Upper lobe of left lung (tissue), 4 donors: ENCODE measurements around the gene INCENP.

Experiments used
- POLR2AphosphoS5 ChIP-seq, 2 donors: sonication (generic); formaldehyde crosslinking; IDR thresholded peaks; one replicate each; pipeline ENCODE4 v1.5.1; 2017; ENCODE audit warnings: antibody characterized with exemption in 2 of 2
- TF ChIP-seq, protein P1 (sequence below), 6 experiments: fragments of 450-650 bp in 4 of 6; fragments of 200-600 bp in 2 of 6; sonication (generic) in 2 of 6; IDR thresholded peaks; one replicate each; pipeline ENCODE4 v1.5.1; 2016 to 2019; ENCODE audit warnings: antibody characterized with exemption in 6 of 6

DNA sequence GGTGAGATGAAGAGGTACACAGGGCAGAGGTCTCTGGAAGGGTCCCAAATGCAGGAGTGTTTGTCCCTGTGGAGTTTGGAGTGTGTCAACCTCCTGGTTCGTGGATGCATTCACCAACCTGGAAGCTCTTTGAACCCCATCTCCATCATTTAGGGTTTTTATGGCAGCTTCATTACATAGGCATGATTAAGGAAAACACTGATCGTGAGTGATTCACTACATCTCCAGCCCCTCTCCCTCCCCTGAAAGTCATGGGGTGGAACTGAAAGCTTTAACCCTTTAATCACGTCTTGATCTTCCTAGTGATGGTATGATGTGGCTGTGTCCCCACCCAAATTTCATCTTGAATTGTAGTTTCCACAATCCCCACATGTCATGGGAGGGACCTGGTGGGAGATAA is 19.8 kb upstream of the INCENP start:
- TF ChIP-seq, protein P1, sequence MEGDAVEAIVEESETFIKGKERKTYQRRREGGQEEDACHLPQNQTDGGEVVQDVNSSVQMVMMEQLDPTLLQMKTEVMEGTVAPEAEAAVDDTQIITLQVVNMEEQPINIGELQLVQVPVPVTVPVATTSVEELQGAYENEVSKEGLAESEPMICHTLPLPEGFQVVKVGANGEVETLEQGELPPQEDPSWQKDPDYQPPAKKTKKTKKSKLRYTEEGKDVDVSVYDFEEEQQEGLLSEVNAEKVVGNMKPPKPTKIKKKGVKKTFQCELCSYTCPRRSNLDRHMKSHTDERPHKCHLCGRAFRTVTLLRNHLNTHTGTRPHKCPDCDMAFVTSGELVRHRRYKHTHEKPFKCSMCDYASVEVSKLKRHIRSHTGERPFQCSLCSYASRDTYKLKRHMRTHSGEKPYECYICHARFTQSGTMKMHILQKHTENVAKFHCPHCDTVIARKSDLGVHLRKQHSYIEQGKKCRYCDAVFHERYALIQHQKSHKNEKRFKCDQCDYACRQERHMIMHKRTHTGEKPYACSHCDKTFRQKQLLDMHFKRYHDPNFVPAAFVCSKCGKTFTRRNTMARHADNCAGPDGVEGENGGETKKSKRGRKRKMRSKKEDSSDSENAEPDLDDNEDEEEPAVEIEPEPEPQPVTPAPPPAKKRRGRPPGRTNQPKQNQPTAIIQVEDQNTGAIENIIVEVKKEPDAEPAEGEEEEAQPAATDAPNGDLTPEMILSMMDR (IDR thresholded peaks at IDR 0.05): no peak
- TF ChIP-seq POLR2AphosphoS5 (IDR thresholded peaks at IDR 0.05): no peak
